Lung (tissue), 12 donors: ENCODE results near the gene CEP131. TPM values are rescaled to one million over a fixed set of nuclear protein-coding genes. Genes with fewer than 3 reads are reported as not detected.

Experiments
- ATAC-seq: fragments of 200-7000 bp; cut with Tn5 transposase; one replicate; pipeline ENCODE4 v1.9.1; 2020; ENCODE audit warnings: moderate number of reproducible peaks; ENCODE audit not compliant: insufficient read depth, low FRiP score
- DNase-seq, 3 donors: peaks; one replicate each; pipeline ENCODE4 v3.0.0-alpha.2; 2013 to 2017
- H3K27ac ChIP-seq, 2 donors: one replicate each; pipeline ENCODE4 v1.5.1; 2013; ENCODE audit warnings: mild to moderate bottlenecking in 2 of 2, moderate library complexity in 2 of 2, control low read depth in 1 of 2, inconsistent platforms in 1 of 2, low read depth in 1 of 2, low read length in 1 of 2
- H3K27me3 ChIP-seq, 3 donors: one replicate each; pipeline ENCODE4 v1.5.1; 2013; ENCODE audit warnings: low read length in 2 of 3; ENCODE audit not compliant: control insufficient read depth in 3 of 3, insufficient read depth in 3 of 3
- H3K36me3 ChIP-seq, 4 donors: one replicate each; pipeline ENCODE4 v1.5.1; 2013; ENCODE audit warnings: low read length in 4 of 4, mild to moderate bottlenecking in 1 of 4, moderate library complexity in 1 of 4; ENCODE audit not compliant: control insufficient read depth in 4 of 4, insufficient read depth in 4 of 4
- H3K4me1 ChIP-seq, 5 donors: one replicate each; pipeline ENCODE4 v1.5.1; 2013; ENCODE audit warnings: low read length in 5 of 5, mild to moderate bottlenecking in 2 of 5, moderate library complexity in 1 of 5; ENCODE audit not compliant: control insufficient read depth in 5 of 5, insufficient read depth in 5 of 5
- H3K4me3 ChIP-seq: one replicate; pipeline ENCODE4 v1.5.1; 2013; ENCODE audit warnings: mild to moderate bottlenecking, control low read depth, moderate library complexity
- H3K9ac ChIP-seq, 2 donors: one replicate each; pipeline ENCODE4 v1.5.1; 2013; ENCODE audit warnings: low read length in 2 of 2, control low read depth in 1 of 2; ENCODE audit not compliant: insufficient read depth in 1 of 2
- H3K9me3 ChIP-seq, 4 donors: one replicate each; pipeline ENCODE4 v1.5.1; 2013; ENCODE audit warnings: low read length in 3 of 4, mild to moderate bottlenecking in 1 of 4, moderate library complexity in 1 of 4; ENCODE audit not compliant: control insufficient read depth in 4 of 4, insufficient read depth in 3 of 4
- WGBS, 2 donors: extraction: QIAGEN DNeasy Blood & Tissue Kit; methylation state at CpG; one replicate each; pipeline ENCODE4 v1.1.7; 2013; 5-methylcytosine and 5-hydroxymethylcytosine counted together
- polyA plus RNA-seq, 2 donors: library from polyadenylated mRNA; stranded (reverse); fragments of 200-250 nt; gene quantifications; one replicate each; pipeline ENCODE4 v1.2.1, GENCODE V29; 2013
- total RNA-seq, 2 donors: library from RNA; depleted of rRNA in 1 of 2; stranded (reverse); fragments of >200 nt in 1 of 2; gene quantifications; one replicate each; pipeline ENCODE4 v1.2.1, GENCODE V29; 2014 to 2021
- TF ChIP-seq, protein P1 (sequence below): IDR thresholded peaks from 2 replicates; pipeline ENCODE4 v1.5.1; 2012; ENCODE audit warnings: mild to moderate bottlenecking; ENCODE audit errors: control extremely low read depth, extremely low read depth
- donor health status: control.
- donor health status: control.
- donor health status: Bipolar disorder and iron deficiency.
- donor health status: healthy.
- donor health status: DM: yes; HTN: yes; CAD: no.

Gene CEP131
- total and polyA plus RNA-seq, 4 donors: 7.0 to 14.5 (median 10.9) TPM

DNA sequence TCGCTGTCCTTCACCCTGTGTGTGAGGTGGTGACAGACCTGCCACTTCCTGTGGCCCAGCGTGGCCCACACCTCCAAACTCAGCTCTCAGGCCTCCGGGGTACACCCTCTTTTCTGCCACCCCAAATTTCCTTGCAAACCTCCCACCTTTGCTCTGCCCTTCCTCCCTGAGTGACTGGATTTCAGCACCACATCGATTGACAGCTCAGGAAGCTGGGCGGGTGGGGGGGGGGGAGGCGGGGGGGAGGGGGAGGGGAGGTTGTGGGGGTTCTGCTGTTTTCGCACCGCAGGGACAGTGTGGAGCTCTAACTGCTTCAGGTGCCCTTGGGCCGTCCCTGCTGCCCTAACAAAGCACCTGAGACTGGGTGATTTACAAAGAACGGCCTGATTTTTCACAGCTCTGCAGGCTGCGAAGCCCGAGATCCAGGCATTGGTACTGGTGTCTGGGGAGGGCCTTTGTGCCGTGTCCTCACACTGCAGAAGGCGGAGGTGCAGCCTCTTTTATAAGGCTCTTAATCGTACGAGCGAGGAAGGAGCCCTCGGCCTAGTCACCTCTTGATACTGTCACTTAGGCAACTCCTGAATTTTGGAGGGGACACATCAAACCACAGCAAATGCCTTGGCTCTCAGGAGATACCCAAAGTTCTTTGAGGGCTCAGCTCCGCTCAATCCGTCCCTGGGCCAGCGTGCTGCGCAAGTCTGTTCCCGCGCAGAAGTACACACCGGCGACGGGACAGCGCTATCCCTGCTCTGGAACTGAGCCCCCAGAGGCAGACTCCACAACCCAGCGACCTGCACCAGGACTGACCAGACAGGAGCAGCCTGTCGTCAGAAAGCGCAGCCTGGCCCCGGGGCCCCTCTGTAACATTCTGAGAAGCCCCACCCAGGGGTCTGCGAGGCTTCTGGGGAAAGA lies 19.9 kb upstream of the CEP131 start:
- TF ChIP-seq, protein P1, sequence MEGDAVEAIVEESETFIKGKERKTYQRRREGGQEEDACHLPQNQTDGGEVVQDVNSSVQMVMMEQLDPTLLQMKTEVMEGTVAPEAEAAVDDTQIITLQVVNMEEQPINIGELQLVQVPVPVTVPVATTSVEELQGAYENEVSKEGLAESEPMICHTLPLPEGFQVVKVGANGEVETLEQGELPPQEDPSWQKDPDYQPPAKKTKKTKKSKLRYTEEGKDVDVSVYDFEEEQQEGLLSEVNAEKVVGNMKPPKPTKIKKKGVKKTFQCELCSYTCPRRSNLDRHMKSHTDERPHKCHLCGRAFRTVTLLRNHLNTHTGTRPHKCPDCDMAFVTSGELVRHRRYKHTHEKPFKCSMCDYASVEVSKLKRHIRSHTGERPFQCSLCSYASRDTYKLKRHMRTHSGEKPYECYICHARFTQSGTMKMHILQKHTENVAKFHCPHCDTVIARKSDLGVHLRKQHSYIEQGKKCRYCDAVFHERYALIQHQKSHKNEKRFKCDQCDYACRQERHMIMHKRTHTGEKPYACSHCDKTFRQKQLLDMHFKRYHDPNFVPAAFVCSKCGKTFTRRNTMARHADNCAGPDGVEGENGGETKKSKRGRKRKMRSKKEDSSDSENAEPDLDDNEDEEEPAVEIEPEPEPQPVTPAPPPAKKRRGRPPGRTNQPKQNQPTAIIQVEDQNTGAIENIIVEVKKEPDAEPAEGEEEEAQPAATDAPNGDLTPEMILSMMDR: no peak
- peaks cover 0 to 15% (median 7%) of the 10 kb centered on the region in 5 donors for H3K4me1 ChIP-seq
- ATAC-seq: no peak
- 70 to 75% methylated on average over 29 to 33 of the region's 33 CpGs for WGBS, 2 donors
- no peak overlapping the region for H3K27ac ChIP-seq
- H3K9me3 ChIP-seq: no peaks in the 10 kb centered on the region
- H3K27me3 ChIP-seq: no peaks in the 10 kb centered on the region
- H3K9ac ChIP-seq: no peak overlapping the region
- peaks cover 0 to 19% (median 0%) of the 10 kb centered on the region in 4 donors for H3K36me3 ChIP-seq
- H3K4me3 ChIP-seq: no peak overlapping the region
- no peak for DNase-seq

DNA sequence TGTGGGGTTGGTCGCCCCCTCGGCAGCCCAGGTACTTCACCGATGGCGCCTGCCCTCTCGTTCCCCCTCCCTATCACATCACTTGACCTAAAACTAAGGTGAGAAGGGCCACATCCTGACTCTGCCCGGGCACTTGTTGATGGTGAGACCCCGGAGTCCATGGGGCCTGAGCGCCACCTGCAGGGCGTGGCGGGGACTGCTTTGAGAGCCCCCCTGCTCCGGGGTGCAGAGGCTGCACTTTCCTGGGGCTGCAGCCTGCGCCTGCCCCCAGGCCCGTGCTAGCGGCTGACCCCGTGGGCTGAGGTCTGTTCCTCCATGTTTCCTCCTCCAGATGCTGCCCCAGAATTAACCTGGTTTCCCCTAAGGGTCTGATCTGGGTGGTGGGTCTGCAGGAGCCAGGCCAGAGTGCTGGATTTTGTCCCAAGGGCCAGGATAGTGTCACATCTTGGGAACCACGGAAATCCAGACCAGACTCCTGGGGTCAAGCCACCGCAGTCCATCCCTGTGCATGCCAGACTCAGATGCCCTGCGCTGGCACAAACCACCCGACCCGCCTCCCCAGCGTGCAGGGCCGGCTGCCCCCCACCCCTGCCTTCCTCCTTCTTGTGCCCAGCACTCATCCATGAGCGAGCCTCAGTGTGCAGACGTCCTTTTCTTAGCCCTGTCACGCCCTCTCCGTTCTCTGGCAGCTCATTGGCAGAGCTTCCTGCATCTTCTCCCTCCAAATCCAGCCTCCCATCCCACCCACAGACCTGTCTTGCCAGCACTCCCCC lies 19.1 kb upstream of the CEP131 start:
- Histone ChIP-seq H3K9ac (no peak overlapping the region), H3K9me3 (no peaks in the 10 kb centered on the region), H3K4me3 (no peak overlapping the region), H3K4me1 (peaks cover 0 to 19% (median 9%) of the 10 kb centered on the region in 5 donors), H3K27me3 (no peaks in the 10 kb centered on the region), H3K27ac (no peak overlapping the region), H3K36me3 (peaks cover 0 to 18% (median 0%) of the 10 kb centered on the region in 4 donors)
- WGBS, 2 donors: 51 to 58% methylated on average over 26 of the region's 26 CpGs
- ATAC-seq (no peak), DNase-seq (peak in 2 of 3 donors; percentile 36 to 53)
- TF ChIP-seq, protein P1: peak; percentile 40

DNA sequence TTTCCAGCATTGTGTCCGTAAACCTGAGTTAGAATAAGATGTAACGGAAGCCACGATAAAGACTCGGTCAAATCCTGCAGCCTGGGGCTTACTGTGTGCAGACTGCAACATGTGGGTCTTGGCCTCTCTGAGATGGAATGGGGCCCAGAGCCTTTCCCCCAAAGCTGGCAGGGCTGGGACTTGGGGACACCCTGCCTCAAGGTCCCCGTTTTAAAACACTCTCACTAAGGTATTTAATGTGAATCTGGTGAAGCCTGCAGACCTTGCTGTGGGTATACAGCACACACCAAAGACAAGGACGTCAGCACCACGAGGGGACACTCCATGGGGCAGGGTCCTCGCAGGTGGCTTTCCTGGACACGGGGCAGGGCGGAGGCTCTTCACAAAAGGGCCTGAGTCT lies 18.4 kb upstream of the CEP131 start:
- no peak overlapping the region for H3K9ac ChIP-seq
- ATAC-seq (no peak), DNase-seq (no peak)
- H3K36me3 ChIP-seq: peaks cover 0 to 14% (median 0%) of the 10 kb centered on the region in 4 donors
- H3K27me3 ChIP-seq: no peaks in the 10 kb centered on the region
- H3K4me3 ChIP-seq: no peak overlapping the region
- TF ChIP-seq, protein P1: no peak
- H3K4me1 ChIP-seq: peaks cover 0 to 19% (median 9%) of the 10 kb centered on the region in 5 donors
- no peaks in the 10 kb centered on the region for H3K9me3 ChIP-seq
- 89 to 91% methylated on average over 10 of the region's 10 CpGs for WGBS, 2 donors
- no peak overlapping the region for H3K27ac ChIP-seq
